HG03108 (cell line): ENCODE results near the gene THAP3.
A peak's percentile ranks its signal among the peaks of the same experiment; 100 is the strongest.

ENCODE experiments used
- ATAC-seq: cut with Tn5 transposase; IDR thresholded peaks from one replicate; pipeline ENCODE4 v1.9.1; 2021; ENCODE audit warnings: moderate library complexity; ENCODE audit not compliant: unreplicated experiment

Gene THAP3

GRCh38 chr1:6603915-6604558 lies 20.6 kb upstream of the THAP3 start:
- ATAC-seq: no peak

GRCh38 chr1:6612641-6613360 lies 11.9 kb upstream of the THAP3 start:
- peak; percentile 21 for ATAC-seq

GRCh38 chr1:6613361-6614018 lies 11.2 kb upstream of the THAP3 start, which contains the start of gene PHF13:
Gene PHF13 (plus strand): TSS chr1:6613731. CDS start chr1:6614067, 336 bp downstream.
- peak; percentile 89 for ATAC-seq

- no peak for ATAC-seq
These were observed 10.4 kb upstream of the THAP3 start for GRCh38 chr1:6614019-6614928.

GRCh38 chr1:6614929-6615785 lies 9.5 kb upstream of the THAP3 start:
- ATAC-seq: no peak

- no peak for ATAC-seq
These were observed 5.6 kb upstream of the THAP3 start for GRCh38 chr1:6619045-6619444.

- no peak for ATAC-seq
These were observed 3.0 kb upstream of the THAP3 start for GRCh38 chr1:6621429-6622391.

- no peak for ATAC-seq
These were observed 2.1 kb upstream of the THAP3 start for GRCh38 chr1:6622396-6623152.

GRCh38 chr1:6623269-6623965 lies 1.3 kb upstream of the THAP3 start:
- ATAC-seq: no peak

GRCh38 chr1:6625584-6626149 lies 999 bp downstream of the THAP3 start:
- peak; percentile 25 for ATAC-seq

GRCh38 chr1:6627031-6627430 lies 2.4 kb downstream of the THAP3 start:
- ATAC-seq: no peak

- no peak for ATAC-seq
These were observed 3.3 kb downstream of the THAP3 start for GRCh38 chr1:6627841-6628545.

- ATAC-seq: no peak
These were observed 4.4 kb downstream of the THAP3 start for GRCh38 chr1:6628971-6629479.

GRCh38 chr1:6630027-6630426 lies 5.4 kb downstream of the THAP3 start:
- ATAC-seq: no peak

- no peak for ATAC-seq
These were observed 6.4 kb downstream of the THAP3 start for GRCh38 chr1:6631058-6631457.
